ENCODE measurements around the gene OR10AG1. TPM values are rescaled to one million over a fixed set of nuclear protein-coding genes. Genes with fewer than 3 reads are reported as not detected.

The OR10AG1 gene, protein sequence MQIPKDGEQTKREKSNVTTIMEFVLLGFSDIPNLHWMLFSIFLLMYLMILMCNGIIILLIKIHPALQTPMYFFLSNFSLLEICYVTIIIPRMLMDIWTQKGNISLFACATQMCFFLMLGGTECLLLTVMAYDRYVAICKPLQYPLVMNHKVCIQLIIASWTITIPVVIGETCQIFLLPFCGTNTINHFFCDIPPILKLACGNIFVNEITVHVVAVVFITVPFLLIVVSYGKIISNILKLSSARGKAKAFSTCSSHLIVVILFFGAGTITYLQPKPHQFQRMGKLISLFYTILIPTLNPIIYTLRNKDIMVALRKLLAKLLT
- not detected for total RNA-seq
- not detected for polyA plus RNA-seq
- long read RNA-seq, donor 1 = 0 reads
- long read RNA-seq, donor 2 = 0 reads
- long read RNA-seq, donor 3 = 0 reads
- long read RNA-seq, donor 4 = 0 reads
- long read RNA-seq, donor 5 = 0 reads

- no peak within 1 kb of the TSS for H3K9ac ChIP-seq (ENCODE audit: insufficient read depth in 1 of 2, low read length in 2 of 2)
- H3K27me3 ChIP-seq (ENCODE audit: control insufficient read depth in 3 of 3, insufficient read depth in 3 of 3, low read length in 2 of 3) = no peaks in the 10 kb centered on the region
- DNase-seq (no peak), ATAC-seq (ENCODE audit: insufficient read depth, low FRiP score) (no peak)
- H3K4me3 ChIP-seq = no peak within 1 kb of the TSS
- H3K9me3 ChIP-seq (ENCODE audit: control insufficient read depth in 4 of 4, insufficient read depth in 3 of 4, low read length in 3 of 4) = no peaks in the 10 kb centered on the region
- H3K36me3 ChIP-seq (ENCODE audit: control insufficient read depth in 4 of 4, insufficient read depth in 4 of 4, low read length in 4 of 4) = no peaks in the 10 kb centered on the region
- no peak within 1 kb of the TSS for H3K27ac ChIP-seq (ENCODE audit: low read depth in 1 of 2, low read length in 1 of 2)
- no peaks in the 10 kb centered on the region for H3K4me1 ChIP-seq (ENCODE audit: control insufficient read depth in 5 of 5, insufficient read depth in 5 of 5, low read length in 5 of 5)
- WGBS, 2 donors = 82 to 92% methylated on average over 2 of the region's 2 CpGs
- no peak for TF ChIP-seq CTCF (IDR thresholded peaks at IDR 0.05; ENCODE audit: control extremely low read depth, extremely low read depth)
Observed at GRCh38 chr11:55969845-55970244, at the start of gene OR10AG1. Gene OR10AG1 (minus strand): TSS chr11:55969945. CDS start chr11:55969907, 38 bp downstream.

DNA sequence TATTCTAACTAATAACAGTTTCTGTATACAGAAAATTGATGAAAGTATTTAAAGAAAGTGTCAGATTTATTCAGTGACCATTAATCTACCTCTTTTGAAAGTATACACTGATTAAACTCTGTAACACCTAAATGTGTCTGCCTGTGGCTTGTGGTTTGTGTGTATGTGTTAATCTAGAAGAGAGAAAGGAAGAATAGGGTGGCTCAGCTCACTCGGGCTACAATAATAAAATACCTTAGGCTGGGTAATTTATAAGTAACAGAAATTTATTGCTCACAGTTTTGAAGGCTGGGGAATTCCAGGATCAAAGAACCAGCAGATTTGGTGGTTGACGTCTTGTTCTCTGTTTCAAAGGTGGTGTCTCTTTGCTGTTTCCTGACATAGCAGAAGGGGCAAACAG lies 44.1 kb upstream of the OR10AG1 start:
- no peak overlapping the region for H3K4me3 ChIP-seq
- DNase-seq (no peak), ATAC-seq (ENCODE audit: insufficient read depth, low FRiP score) (no peak)
- H3K4me1 ChIP-seq (ENCODE audit: control insufficient read depth in 5 of 5, insufficient read depth in 5 of 5, low read length in 5 of 5) = no peaks in the 10 kb centered on the region
- no peaks in the 10 kb centered on the region for H3K36me3 ChIP-seq (ENCODE audit: control insufficient read depth in 4 of 4, insufficient read depth in 4 of 4, low read length in 4 of 4)
- H3K27me3 ChIP-seq (ENCODE audit: control insufficient read depth in 3 of 3, insufficient read depth in 3 of 3, low read length in 2 of 3) = no peaks in the 10 kb centered on the region
- no peak overlapping the region for H3K9ac ChIP-seq (ENCODE audit: insufficient read depth in 1 of 2, low read length in 2 of 2)
- TF ChIP-seq CTCF (IDR thresholded peaks at IDR 0.05; ENCODE audit: control extremely low read depth, extremely low read depth) = no peak
- H3K27ac ChIP-seq (ENCODE audit: low read depth in 1 of 2, low read length in 1 of 2) = no peak overlapping the region
- H3K9me3 ChIP-seq (ENCODE audit: control insufficient read depth in 4 of 4, insufficient read depth in 3 of 4, low read length in 3 of 4) = peaks cover 0 to 8% (median 3%) of the 10 kb centered on the region in 4 donors
- WGBS, 2 donors = 75 to 78% methylated on average over 2 of the region's 2 CpGs

GRCh38 chr11:56010716-56011115 lies 41.0 kb upstream of the OR10AG1 start:
- no peaks in the 10 kb centered on the region for H3K36me3 ChIP-seq (ENCODE audit: control insufficient read depth in 4 of 4, insufficient read depth in 4 of 4, low read length in 4 of 4)
- H3K27ac ChIP-seq (ENCODE audit: low read depth in 1 of 2, low read length in 1 of 2) = no peak overlapping the region
- ATAC-seq (ENCODE audit: insufficient read depth, low FRiP score) (no peak), DNase-seq (no peak)
- no peak overlapping the region for H3K4me3 ChIP-seq
- TF ChIP-seq CTCF (IDR thresholded peaks at IDR 0.05; ENCODE audit: control extremely low read depth, extremely low read depth) = no peak
- peaks cover 0 to 8% (median 2%) of the 10 kb centered on the region in 4 donors for H3K9me3 ChIP-seq (ENCODE audit: control insufficient read depth in 4 of 4, insufficient read depth in 3 of 4, low read length in 3 of 4)
- H3K27me3 ChIP-seq (ENCODE audit: control insufficient read depth in 3 of 3, insufficient read depth in 3 of 3, low read length in 2 of 3) = no peaks in the 10 kb centered on the region
- no peaks in the 10 kb centered on the region for H3K4me1 ChIP-seq (ENCODE audit: control insufficient read depth in 5 of 5, insufficient read depth in 5 of 5, low read length in 5 of 5)
- H3K9ac ChIP-seq (ENCODE audit: insufficient read depth in 1 of 2, low read length in 2 of 2) = no peak overlapping the region
